Thoracic aorta endothelial cell (primary cell): Measurements from ENCODE around the gene NUPR1. TPM values are rescaled to one million over a fixed set of nuclear protein-coding genes. Genes with fewer than 3 reads are reported as not detected.

Experiments used
- total RNA-seq: library from RNA; depleted of rRNA; stranded (reverse); fragments of >200 nt; gene quantifications from 2 replicates; pipeline ENCODE4 v1.2.3, GENCODE V29; 2012

The NUPR1 gene
- 0.65 and 1.3 TPM in 2 replicates for total RNA-seq

GRCh38 chr16:28538733-28539596 lies at the start of gene NUPR1:
Gene NUPR1, minus strand, starts transcription at chr16:28538974. Its CDS starts 67 bp downstream, at chr16:28538907.

GRCh38 chr16:28553776-28554633 lies 15.2 kb upstream of the NUPR1 start, which contains the start of gene SGF29:
Gene SGF29, plus strand, starts transcription at chr16:28553920. Its CDS starts 27,150 bp downstream, at chr16:28581070.

GRCh38 chr16:28494121-28494851 lies 44.5 kb downstream of the NUPR1 start, which contains the start of gene APOBR:
Gene APOBR, plus strand, starts transcription at chr16:28494643. Its CDS starts 39 bp downstream, at chr16:28494682.

DNA sequence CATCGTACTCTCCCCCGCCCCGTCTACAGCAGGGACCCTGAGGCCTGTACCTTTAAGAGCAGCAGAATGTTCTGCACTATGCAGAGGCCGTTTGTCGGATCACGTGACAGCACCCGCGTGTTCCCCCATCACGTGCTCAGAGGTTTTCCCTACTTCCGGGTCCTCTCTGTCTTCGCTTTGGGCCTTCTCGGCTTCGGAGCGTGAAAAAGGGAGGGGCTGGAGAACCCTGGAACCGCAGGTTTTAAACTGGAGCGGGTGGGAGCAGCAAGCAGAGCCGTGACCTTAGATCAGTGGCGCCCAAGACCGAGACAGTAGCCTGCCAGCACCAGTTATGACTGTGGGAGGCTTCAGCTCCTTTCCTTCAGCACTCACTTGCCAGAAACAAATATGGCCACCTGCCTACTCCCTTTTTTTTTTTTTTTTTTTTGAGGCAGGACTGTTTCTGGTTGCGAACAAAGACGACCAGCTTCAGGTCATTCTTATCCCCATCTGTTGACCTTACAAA lies 46.8 kb downstream of the NUPR1 start, which contains the start of gene CLN3:
Gene CLN3 (minus strand): TSS at position 105 of the 505 bp plus-strand sequence. CDS start 315 bp downstream, outside the sequence.

Other genes starting within 250 kb of the NUPR1 start
- gene SBK1, start 246.4 kb downstream of the NUPR1 start, total RNA-seq = 0.07 and 0.27 TPM in 2 replicates
- gene NPIPB6, start 175.5 kb downstream of the NUPR1 start, total RNA-seq = 3.3 TPM in 1 of 2 replicates, not detected in the other
- gene EIF3CL, start 135.1 kb downstream of the NUPR1 start, total RNA-seq = 131 and 132 TPM in 2 replicates
- gene NPIPB7, start 66.6 kb downstream of the NUPR1 start, total RNA-seq = not detected in 2 replicates
- 15.2 and 16.9 TPM in 2 replicates for gene CLN3, start 46.9 kb downstream of the NUPR1 start, total RNA-seq
- gene APOBR, start 44.3 kb downstream of the NUPR1 start, total RNA-seq = not detected in 2 replicates
- gene IL27, start 32.1 kb downstream of the NUPR1 start, total RNA-seq = not detected in 2 replicates
- 8.9 and 10.1 TPM in 2 replicates for gene SGF29, start 14.9 kb upstream of the NUPR1 start, total RNA-seq
- 0.36 and 1.1 TPM in 2 replicates for gene SULT1A2, start 58.1 kb upstream of the NUPR1 start, total RNA-seq
- 6.0 and 9.6 TPM in 2 replicates for gene SULT1A1, start 71.1 kb upstream of the NUPR1 start, total RNA-seq
- 0.27 TPM in 1 of 2 replicates, not detected in the other for gene NPIPB8, start 99.1 kb upstream of the NUPR1 start, total RNA-seq
- 150 and 167 TPM in 2 replicates for gene EIF3C, start 172.5 kb upstream of the NUPR1 start, total RNA-seq
- 6.7 and 15.3 TPM in 2 replicates for gene NPIPB9, start 212.8 kb upstream of the NUPR1 start, total RNA-seq